Ovary (tissue), 9 donors: ENCODE data around the gene NR1D2. TPM values are rescaled to one million over a fixed set of nuclear protein-coding genes. Genes with fewer than 3 reads are reported as not detected.
"Not testable (repeated sequence)": the region's sequence is repeated elsewhere in the genome, so short reads cannot be mapped to it uniquely, and the experiment has no call there.

Experiments used
- DNase-seq, 5 donors: peaks; one replicate each; pipeline ENCODE4 v3.0.0-alpha.2; 2019 to 2020
- H3K27ac ChIP-seq, 2 donors: fragments of 200-600 bp; one replicate each; pipeline versions ENCODE4 v1.5.1 to v1.8.0; 2019 to 2022
- H3K27me3 ChIP-seq: fragments of 200-600 bp; one replicate; pipeline ENCODE4 v1.8.0; 2022
- H3K36me3 ChIP-seq: fragments of 200-600 bp; sonication (generic); one replicate; pipeline ENCODE4 v1.5.1; 2019
- H3K4me1 ChIP-seq: one replicate; pipeline ENCODE4 v1.8.1; 2013; ENCODE audit warnings: mild to moderate bottlenecking, moderate library complexity; ENCODE audit not compliant: insufficient read depth
- H3K4me3 ChIP-seq: fragments of 200-600 bp; sonication (generic); one replicate; pipeline ENCODE4 v1.5.1; 2017
- H3K9me3 ChIP-seq, 2 donors: fragments of 200-600 bp in 1 of 2; sonication (generic) in 1 of 2; one replicate each; pipeline versions ENCODE4 v1.5.1 to v1.8.1; 2013 to 2019; ENCODE audit warnings: mild to moderate bottlenecking in 1 of 2, moderate library complexity in 1 of 2
- EP300 ChIP-seq: sonication (generic); formaldehyde crosslinking; IDR thresholded peaks from one replicate; pipeline ENCODE4 v1.6.1; 2017; ENCODE audit warnings: antibody characterized with exemption
- POLR2A ChIP-seq: fragments of 450-650 bp; IDR thresholded peaks from one replicate; pipeline ENCODE4 v1.6.1; 2017; ENCODE audit warnings: antibody characterized with exemption, mild to moderate bottlenecking, moderate library complexity
- WGBS, 3 donors: extraction: QIAGEN DNeasy Blood & Tissue Kit in 1 of 3; methylation state at CpG; one replicate each; pipeline versions ENCODE4 v1.1.5 to v1.1.7; 2013 to 2017; 5-methylcytosine and 5-hydroxymethylcytosine counted together
- intact Hi-C, 4 donors: fragments of 100-400 bp; cut with DNase I; formaldehyde crosslinking; loops; one replicate each; pipeline versions ENCODE4 v1.11.0 to v1.15.1; 2022 to 2023
- polyA plus RNA-seq, 2 donors: library from polyadenylated mRNA; stranded (reverse); fragments of 200-250 nt in 1 of 2; fragments of 350-450 nt in 1 of 2; fragmentation: Illumina TruSeq in 1 of 2; extraction: RNeasy Lipid Tissue Mini Kit (QIAGEN cat#74804) in 1 of 2; gene quantifications; one replicate each; pipeline ENCODE4 v1.2.3, GENCODE V29; 2013 to 2014
- total RNA-seq, 7 donors: library from RNA; depleted of rRNA in 2 of 7; stranded (reverse); fragments of >200 nt in 2 of 7; fragmentation: NEBNext Ultra II Directional in 3 of 7; extraction: Animal tissue kit (Norgen Biotek cat#: 25700) in 3 of 7; gene quantifications; one replicate each; pipeline versions ENCODE4 v1.1.0 to v1.2.4, GENCODE V29; 2016 to 2023
- TF ChIP-seq, protein P1 (sequence below), 3 donors: fragments of 450-650 bp in 2 of 3; fragments of 200-600 bp in 1 of 3; IDR thresholded peaks; one replicate each; pipeline versions ENCODE4 v1.5.1 to v1.8.0; 2016 to 2022; ENCODE audit warnings: antibody characterized with exemption in 3 of 3, mild to moderate bottlenecking in 1 of 3
- donor health status: DM: no; HTN: no; CAD: no; lungs with moderate emphysema.
- donor health status: DM: no; HTN: no; CAD: no.
- donor health status: Bipolar disorder and iron deficiency.
- donor health status: DM: yes; HTN: yes; CAD: no.
- donor health status: DM: no; HTN: no; CAD: no.
- donor health status: DM: yes; HTN: yes; CAD: no.

Gene NR1D2
- total and polyA plus RNA-seq, 9 donors = 26.9 to 74.3 (median 34.4) TPM

DNA sequence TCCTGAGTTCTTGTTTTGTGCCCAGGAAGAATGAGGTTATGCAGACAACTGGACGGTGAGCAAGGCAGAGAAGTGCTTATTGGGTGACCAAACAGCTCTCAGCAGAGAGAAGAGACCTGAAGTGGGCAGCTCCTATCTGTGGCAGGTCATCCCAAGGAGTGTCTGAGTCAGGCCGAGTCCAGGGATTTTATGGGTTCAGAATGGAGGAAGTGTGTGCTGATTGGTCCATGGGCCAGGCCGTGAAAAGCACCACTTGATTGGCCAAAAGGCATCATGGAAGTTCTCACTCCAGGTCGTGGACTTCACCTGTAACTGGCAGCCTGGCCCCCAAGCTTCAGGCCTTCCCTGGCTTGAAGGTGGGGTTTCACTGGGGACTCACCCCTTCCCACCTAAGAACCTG is 74.5 kb downstream of the NR1D2 start:
- TF ChIP-seq EP300 (no peak), POLR2A (no peak)
- TF ChIP-seq, protein P1, sequence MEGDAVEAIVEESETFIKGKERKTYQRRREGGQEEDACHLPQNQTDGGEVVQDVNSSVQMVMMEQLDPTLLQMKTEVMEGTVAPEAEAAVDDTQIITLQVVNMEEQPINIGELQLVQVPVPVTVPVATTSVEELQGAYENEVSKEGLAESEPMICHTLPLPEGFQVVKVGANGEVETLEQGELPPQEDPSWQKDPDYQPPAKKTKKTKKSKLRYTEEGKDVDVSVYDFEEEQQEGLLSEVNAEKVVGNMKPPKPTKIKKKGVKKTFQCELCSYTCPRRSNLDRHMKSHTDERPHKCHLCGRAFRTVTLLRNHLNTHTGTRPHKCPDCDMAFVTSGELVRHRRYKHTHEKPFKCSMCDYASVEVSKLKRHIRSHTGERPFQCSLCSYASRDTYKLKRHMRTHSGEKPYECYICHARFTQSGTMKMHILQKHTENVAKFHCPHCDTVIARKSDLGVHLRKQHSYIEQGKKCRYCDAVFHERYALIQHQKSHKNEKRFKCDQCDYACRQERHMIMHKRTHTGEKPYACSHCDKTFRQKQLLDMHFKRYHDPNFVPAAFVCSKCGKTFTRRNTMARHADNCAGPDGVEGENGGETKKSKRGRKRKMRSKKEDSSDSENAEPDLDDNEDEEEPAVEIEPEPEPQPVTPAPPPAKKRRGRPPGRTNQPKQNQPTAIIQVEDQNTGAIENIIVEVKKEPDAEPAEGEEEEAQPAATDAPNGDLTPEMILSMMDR (IDR thresholded peaks at IDR 0.05) = no peak
- Histone ChIP-seq H3K27ac (no peak overlapping the region), H3K4me3 (no peak overlapping the region), H3K9me3 (no peaks in the 10 kb centered on the region), H3K27me3 (no peaks in the 10 kb centered on the region), H3K36me3 (no peaks in the 10 kb centered on the region), H3K4me1 (peaks cover 2% of the 10 kb centered on the region)
- no peak for DNase-seq
- intact Hi-C loops = no loop called here
- 86 to 92% (median 90%) methylated on average over 4 of the region's 4 CpGs for WGBS, 3 donors

DNA sequence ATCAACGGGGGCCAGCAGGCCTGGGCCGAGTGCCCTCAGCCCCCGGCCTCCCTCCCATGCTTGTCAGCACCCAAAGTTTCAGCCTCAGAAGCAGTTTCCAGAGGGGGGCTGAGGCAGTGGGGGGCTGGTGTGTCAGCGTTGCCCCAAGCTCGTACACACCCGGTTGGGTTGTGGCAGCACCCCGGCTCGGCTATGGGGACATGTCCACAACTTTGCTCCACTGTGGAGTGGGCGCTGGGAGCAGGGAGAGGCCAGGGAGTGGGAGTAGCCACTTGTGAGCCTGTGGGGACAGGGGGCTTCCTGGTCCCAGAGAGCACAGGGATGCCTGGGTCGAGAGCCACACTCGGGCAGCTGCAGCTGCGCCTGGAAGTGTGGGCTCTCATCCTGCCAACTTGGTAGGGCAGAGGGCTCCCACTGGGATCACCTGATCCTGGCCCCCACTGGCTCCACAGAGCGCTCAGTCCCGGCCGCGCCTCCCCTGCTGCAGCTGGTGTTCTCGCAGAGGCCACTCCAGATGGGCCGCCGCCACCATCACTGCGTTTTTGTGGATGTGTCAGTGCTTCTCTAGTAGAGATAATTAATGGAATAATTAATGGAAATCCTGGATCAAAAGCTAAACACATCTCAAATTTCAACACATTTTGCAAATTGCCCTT is 75.1 kb downstream of the NR1D2 start:
- no peak overlapping the region for H3K4me3 ChIP-seq
- H3K27me3 ChIP-seq = no peaks in the 10 kb centered on the region
- no peak overlapping the region for H3K27ac ChIP-seq
- DNase-seq = no peak
- peaks cover 2% of the 10 kb centered on the region for H3K4me1 ChIP-seq
- intact Hi-C loops = no loop called here
- H3K36me3 ChIP-seq = no peaks in the 10 kb centered on the region
- 93 to 95% (median 93%) methylated on average over 20 of the region's 20 CpGs for WGBS, 3 donors
- TF ChIP-seq EP300 (no peak), POLR2A (no peak)
- TF ChIP-seq, protein P1 (IDR thresholded peaks at IDR 0.05) = no peak
- H3K9me3 ChIP-seq = no peaks in the 10 kb centered on the region

DNA sequence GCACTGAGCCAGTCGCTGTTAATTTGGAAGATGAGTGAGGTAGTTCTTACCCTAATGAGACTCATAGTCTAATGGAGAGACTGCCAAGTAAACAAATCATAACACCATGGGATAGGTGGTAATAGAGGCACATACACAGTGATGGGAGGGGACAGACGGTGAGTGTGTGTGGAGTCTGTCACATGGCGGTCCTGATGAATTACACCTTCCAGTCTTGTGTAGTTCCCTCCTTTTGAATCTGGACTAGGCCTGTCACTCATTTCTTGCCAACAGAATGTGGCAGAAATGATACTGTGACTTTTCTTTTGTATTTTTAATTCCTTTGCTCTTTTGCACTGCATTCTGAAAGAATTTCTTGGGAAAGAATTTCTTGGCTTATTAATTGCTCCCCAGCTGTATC is 78.1 kb downstream of the NR1D2 start:
- Histone ChIP-seq H3K36me3 (no peaks in the 10 kb centered on the region), H3K9me3 (no peaks in the 10 kb centered on the region), H3K4me3 (no peak overlapping the region), H3K4me1 (peaks cover 3% of the 10 kb centered on the region), H3K27me3 (no peaks in the 10 kb centered on the region), H3K27ac (no peak overlapping the region)
- no peak for DNase-seq
- WGBS, 3 donors = 53 to 64% (median 60%) methylated on average over 3 of the region's 3 CpGs
- no peak for TF ChIP-seq EP300
- TF ChIP-seq, protein P1 (IDR thresholded peaks at IDR 0.05) = no peak
- no peak for TF ChIP-seq POLR2A
- intact Hi-C loops = no loop called here

DNA sequence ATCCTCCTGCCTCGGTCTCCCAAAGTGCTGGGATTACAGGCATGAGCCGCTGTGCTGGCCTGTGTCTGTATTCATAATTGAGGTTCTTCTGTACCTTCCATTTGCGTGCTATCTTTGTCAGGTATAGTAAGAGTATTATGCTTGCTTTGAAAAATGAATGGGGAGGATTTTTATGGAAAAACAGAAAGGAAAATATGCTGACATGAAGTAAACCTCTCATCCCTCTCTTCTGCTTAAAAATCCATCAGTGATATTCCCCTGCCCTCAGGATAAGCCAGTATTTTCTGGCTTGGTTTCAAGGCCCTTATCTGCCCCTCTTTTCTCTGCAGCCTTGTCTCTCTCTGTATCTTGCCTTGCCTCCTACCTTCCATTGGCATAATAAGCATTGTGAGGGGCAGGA is 80.7 kb downstream of the NR1D2 start:
- no peak for DNase-seq
- H3K27ac ChIP-seq = no peak overlapping the region
- no peaks in the 10 kb centered on the region for H3K27me3 ChIP-seq
- H3K9me3 ChIP-seq = no peaks in the 10 kb centered on the region
- H3K36me3 ChIP-seq = no peaks in the 10 kb centered on the region
- H3K4me1 ChIP-seq = peaks cover 3% of the 10 kb centered on the region
- TF ChIP-seq EP300 (no peak), POLR2A (no peak)
- TF ChIP-seq, protein P1 (IDR thresholded peaks at IDR 0.05) = no peak
- H3K4me3 ChIP-seq = no peak overlapping the region
- 96 to 98% (median 97%) methylated on average over 3 of the region's 3 CpGs for WGBS, 3 donors
- intact Hi-C loops = no loop called here

DNA sequence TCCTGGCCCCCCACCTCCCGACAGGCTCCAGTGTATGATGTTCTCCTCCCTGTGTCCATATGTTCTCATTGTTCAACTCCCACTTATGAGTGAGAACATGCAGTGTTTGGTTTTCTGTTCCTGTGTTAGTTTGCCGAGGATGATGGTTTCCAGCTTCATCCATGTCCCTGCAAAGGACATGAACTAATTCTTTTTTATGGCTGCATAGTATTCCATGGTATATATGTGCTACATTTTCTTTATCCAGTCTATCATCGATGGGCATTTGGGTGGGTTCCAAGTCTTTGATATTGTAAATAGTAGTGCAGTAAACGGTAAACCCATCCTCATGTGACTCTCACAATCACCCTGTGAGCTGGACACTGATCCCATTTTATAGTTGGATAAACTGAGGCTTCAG is 81.6 kb downstream of the NR1D2 start:
- H3K27ac ChIP-seq, intact Hi-C loops, DNase-seq, H3K9me3 ChIP-seq, H3K4me3 ChIP-seq, H3K27me3 ChIP-seq, H3K36me3 ChIP-seq, H3K4me1 ChIP-seq: not testable (repeated sequence)
- 91 to 98% (median 93%) methylated on average over 4 of the region's 4 CpGs for WGBS, 3 donors
